HCT116 (cell line): ENCODE measurements around the gene GJD3. TPM values are rescaled to one million over a fixed set of nuclear protein-coding genes. Genes with fewer than 3 reads are reported as not detected.
A peak's percentile ranks its signal among the peaks of the same experiment; 100 is the strongest.

ENCODE experiments used
- ATAC-seq: fragments of 200-7000 bp; cut with Tn5 transposase; 2 replicates; pipeline ENCODE4 v1.9.1; 2020; ENCODE audit warnings: mild to moderate bottlenecking, moderate library complexity
- BruUV-seq: library from RNA; stranded (reverse); fragments of 400-500 nt; replicated peaks from 2 replicates; lab custom pipeline; 2021; lab: Mats Ljungman, UMichigan
- CTCF ChIA-PET: fragments of 300-600 bp; sonication (Branson Sonifier 250); formaldehyde crosslinking; loops from one replicate; lab custom pipeline; 2021; ENCODE audit warnings: antibody characterized with exemption; lab: Charles Lee
- POLR2A ChIA-PET: fragments of 300-600, 350-600 bp; sonication (Branson Sonifier 250); formaldehyde crosslinking; loops from one replicate; lab custom pipeline; 2021; ENCODE audit warnings: antibody characterized with exemption; lab: Charles Lee
- RAD21 ChIA-PET, 2 experiments: fragments of 300-600 bp; sonication (Branson Sonifier 250); formaldehyde crosslinking; loops; one replicate each; lab custom pipeline; 2023; ENCODE audit warnings: low total read pairs in 2 of 2; ENCODE audit not compliant: uncharacterized antibody in 2 of 2, unreplicated experiment in 2 of 2, low non-redundant PET in 1 of 2; lab: Charles Lee
- DNase-seq: peaks from one replicate; pipeline ENCODE4 v3.0.0-alpha.2; 2010; ENCODE audit warnings: low read depth, low spot score
- H2AFZ ChIP-seq: fragments of 200-600 bp; shearing (Covaris generic), sonication (generic); 2 replicates; pipeline ENCODE4 v1.6.1; 2017; ENCODE audit warnings: low read depth, mixed run types, mixed read lengths, antibody characterized with exemption, low read length; ENCODE audit not compliant: poor library complexity, severe bottlenecking
- H3K27ac ChIP-seq: 2 replicates; pipeline ENCODE4 v1.5.1; 2012; ENCODE audit warnings: low read depth, low read length
- H3K27me3 ChIP-seq: fragments of 200-600 bp; sonication (generic); 2 replicates; pipeline ENCODE4 v1.6.1; 2016; ENCODE audit warnings: mixed run types, low read length, mixed read lengths; ENCODE audit not compliant: insufficient read depth
- H3K36me3 ChIP-seq, 2 experiments: fragments of 200-500 bp in 1 of 2; fragments of 200-600 bp in 1 of 2; sonication (Bioruptor generic) in 1 of 2; sonication (generic) in 1 of 2; 2 replicates each; pipeline versions ENCODE4 v1.5.1 to v1.6.1; 2014 to 2016; ENCODE audit warnings: low read length in 2 of 2, inconsistent platforms in 1 of 2, mixed read lengths in 1 of 2, mixed run types in 1 of 2; ENCODE audit not compliant: insufficient read depth in 2 of 2, control insufficient read depth in 1 of 2
- H3K4me1 ChIP-seq, 2 experiments: fragments of 200-600 bp in 1 of 2; sonication (generic) in 1 of 2; 2 replicates each; pipeline versions ENCODE4 v1.5.1 to v1.6.1; 2012 to 2017; ENCODE audit warnings: low read length in 2 of 2, inconsistent platforms in 1 of 2, mild to moderate bottlenecking in 1 of 2, mixed read lengths in 1 of 2, mixed run types in 1 of 2, moderate library complexity in 1 of 2; ENCODE audit not compliant: insufficient read depth in 2 of 2, control insufficient read depth in 1 of 2
- H3K4me2 ChIP-seq: fragments of 200-600 bp; sonication (generic); 2 replicates; pipeline ENCODE4 v1.6.1; 2017; ENCODE audit warnings: mixed run types, low read length, mixed read lengths
- H3K4me3 ChIP-seq, 2 experiments: fragments of 200-600 bp in 1 of 2; sonication (generic) in 1 of 2; replicated peaks in 1 of 2; 2 replicates each; pipeline ENCODE4 v1.5.1; 2011 to 2016; ENCODE audit warnings: low read length in 2 of 2, control low read depth in 1 of 2, low read depth in 1 of 2, mild to moderate bottlenecking in 1 of 2, mixed read lengths in 1 of 2, mixed run types in 1 of 2
- H3K79me2 ChIP-seq: fragments of 200-600 bp; sonication (generic); 2 replicates; pipeline ENCODE4 v1.6.1; 2017; ENCODE audit warnings: mild to moderate bottlenecking, mixed run types, low read length, moderate library complexity, mixed read lengths; ENCODE audit not compliant: insufficient read depth
- H3K9ac ChIP-seq: fragments of 200-600 bp; sonication (generic); 2 replicates; pipeline ENCODE4 v1.6.1; 2016; ENCODE audit warnings: low read length, mixed read lengths
- H3K9me2 ChIP-seq: fragments of 200-600 bp; sonication (generic), shearing (Covaris generic); 2 replicates; pipeline ENCODE4 v1.6.1; 2017; ENCODE audit warnings: mixed run types, mild to moderate bottlenecking, moderate library complexity; ENCODE audit not compliant: insufficient read depth
- H3K9me3 ChIP-seq, 2 experiments: fragments of 200-500 bp in 1 of 2; fragments of 200-600 bp in 1 of 2; sonication (Bioruptor generic) in 1 of 2; sonication (generic) in 1 of 2; 2 replicates each; pipeline ENCODE4 v1.6.1; 2014 to 2017; ENCODE audit warnings: low read length in 2 of 2, mixed read lengths in 2 of 2, inconsistent platforms in 1 of 2, low read depth in 1 of 2, mild to moderate bottlenecking in 1 of 2, mixed run types in 1 of 2, moderate library complexity in 1 of 2; ENCODE audit not compliant: control insufficient read depth in 1 of 2, insufficient read depth in 1 of 2
- H4K20me1 ChIP-seq: fragments of 200-600 bp; sonication (generic), shearing (Covaris generic); 2 replicates; pipeline ENCODE4 v1.6.1; 2017; ENCODE audit warnings: mixed run types, mild to moderate bottlenecking, moderate library complexity; ENCODE audit not compliant: insufficient read depth
- EGR1 ChIP-seq: IDR thresholded peaks from 2 replicates; pipeline ENCODE4 v1.6.1; 2012; ENCODE audit warnings: low read depth
- EZH2 ChIP-seq: fragments of 200-600 bp; sonication (generic); IDR thresholded peaks from 2 replicates; pipeline ENCODE4 v1.6.1; 2017; ENCODE audit warnings: antibody characterized with exemption, mixed run types
- POLR2A ChIP-seq: IDR thresholded peaks from 2 replicates; pipeline ENCODE4 v1.7.0; 2011; ENCODE audit warnings: borderline replicate concordance; ENCODE audit not compliant: insufficient read depth, insufficient read length; ENCODE audit errors: extremely low read depth
- POLR2AphosphoS5 ChIP-seq: IDR thresholded peaks from 2 replicates; pipeline ENCODE4 v1.6.1; 2011; ENCODE audit warnings: mild to moderate bottlenecking, low read depth, low read length, moderate library complexity
- SP1 ChIP-seq: IDR thresholded peaks from 2 replicates; pipeline ENCODE4 v1.6.1; 2012; ENCODE audit warnings: low read depth
- SRF ChIP-seq: IDR thresholded peaks from 2 replicates; pipeline ENCODE4 v1.6.1; 2012; ENCODE audit warnings: low read depth
- TCF7L2 ChIP-seq: IDR thresholded peaks from 2 replicates; pipeline ENCODE4 v1.7.0; 2011; ENCODE audit warnings: borderline replicate concordance, inconsistent platforms; ENCODE audit not compliant: insufficient read depth, insufficient read length; ENCODE audit errors: extremely low read depth
- YY1 ChIP-seq: IDR thresholded peaks from 2 replicates; pipeline ENCODE4 v1.6.1; 2011; ENCODE audit warnings: low read length, low read depth, moderate library complexity, mild to moderate bottlenecking; ENCODE audit not compliant: insufficient replicate concordance; ENCODE audit errors: extremely low read depth
- intact Hi-C: fragments of 100-400 bp; cut with micrococcal nuclease; formaldehyde crosslinking; loops from 2 replicates; pipeline ENCODE4 v1.10.0; 2022
- total RNA-seq: library from RNA; stranded (reverse); gene quantifications from one replicate; pipeline ENCODE4 v1.2.1, GENCODE V29; 2021; ENCODE audit not compliant: unreplicated experiment
- TF ChIP-seq, protein P1 (sequence below): IDR thresholded peaks from 2 replicates; pipeline ENCODE4 v1.6.1; 2012
- TF ChIP-seq, protein P2 (sequence below): IDR thresholded peaks from 2 replicates; pipeline ENCODE4 v1.6.1; 2012

Gene GJD3
- total RNA-seq, 1 experiment from 2014 or later = not detected

DNA sequence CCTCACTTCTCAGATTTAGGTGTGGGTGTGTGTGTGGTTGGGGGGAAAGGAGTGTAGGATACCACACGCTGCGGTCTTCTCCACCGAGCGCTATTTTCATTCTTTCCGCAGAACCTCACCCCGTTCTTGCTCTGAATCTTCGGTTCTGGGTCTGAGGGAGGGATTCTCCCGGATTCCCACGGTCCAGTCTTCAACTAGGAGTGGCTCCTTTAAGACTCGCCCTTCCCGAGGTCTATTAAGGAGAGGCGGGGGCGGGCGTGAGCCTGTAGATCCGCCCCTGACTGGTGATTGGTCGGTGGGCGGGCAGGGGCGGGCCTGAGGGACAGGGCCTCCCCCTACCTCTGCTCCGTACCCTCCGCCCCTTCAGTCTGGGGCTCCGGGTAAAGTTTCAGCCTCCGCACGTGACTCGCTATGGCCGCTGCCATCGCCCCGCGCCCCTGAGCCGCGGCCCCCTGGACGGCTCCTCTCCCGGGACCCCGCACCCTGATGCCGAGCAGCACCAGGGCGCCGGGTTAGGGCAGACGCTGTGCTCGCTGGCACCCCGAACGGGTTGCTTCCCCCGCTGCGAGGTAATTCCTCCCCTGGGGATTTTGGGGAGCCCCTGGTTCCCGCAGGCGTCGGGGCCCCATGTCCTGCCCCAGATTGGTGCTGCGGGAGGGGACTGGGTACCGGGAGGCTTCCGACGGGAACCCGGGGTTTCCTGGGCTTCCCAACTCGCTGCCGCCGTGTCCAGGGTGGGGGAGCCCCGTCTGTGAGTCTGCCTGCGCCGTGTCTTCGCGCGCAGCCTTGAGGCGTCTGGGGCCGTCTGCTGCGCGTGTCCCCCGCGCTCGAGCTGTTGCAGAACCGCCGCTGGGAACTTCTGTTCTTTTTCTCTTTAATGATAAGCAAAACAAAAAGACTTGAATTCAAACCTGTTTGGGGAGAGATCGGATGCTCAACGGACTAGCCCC is 46.4 kb downstream of the GJD3 start:
- ATAC-seq (peak; percentile 81), DNase-seq (peak; percentile 88)
- H3K4me2 ChIP-seq = peak overlapping the region; percentile 95
- H3K9ac ChIP-seq = peak overlapping the region; percentile 99
- H3K79me2 ChIP-seq = peaks cover 51% of the 10 kb centered on the region
- H3K4me1 ChIP-seq = peaks cover 68 to 90% of the 10 kb centered on the region in 2 experiments
- H3K36me3 ChIP-seq = no peaks in the 10 kb centered on the region
- CTCF ChIA-PET = interaction anchor here (0.7 to 2.0 kb wide), 5 partner anchors 10 to 202 kb away, joined by 3 to 19 read pairs (median 4); partner anchors contain the start of gene RARA
- intact Hi-C loops = loop anchor here (2.0 kb wide), 1 partner anchor 23 kb away; no protein-coding TSS in a partner anchor
- H3K27ac ChIP-seq = peak overlapping the region; percentile 91
- H4K20me1 ChIP-seq = no peaks in the 10 kb centered on the region
- RAD21 ChIA-PET = no interaction called here
- H2AFZ ChIP-seq = no peak overlapping the region
- H3K9me2 ChIP-seq = no peaks in the 10 kb centered on the region
- BruUV-seq = TSS peak; percentile 60
- no peaks in the 10 kb centered on the region for H3K9me3 ChIP-seq
- H3K4me3 ChIP-seq = peak overlapping the region; percentile 94 to 95
- TF ChIP-seq EGR1 (peak; percentile 94), YY1 (peak; percentile 79), TCF7L2 (no peak), POLR2A (no peak), SRF (no peak), SP1 (peak; percentile 78), POLR2AphosphoS5 (peak; percentile 71), EZH2 (no peak)
- TF ChIP-seq, protein P1, sequence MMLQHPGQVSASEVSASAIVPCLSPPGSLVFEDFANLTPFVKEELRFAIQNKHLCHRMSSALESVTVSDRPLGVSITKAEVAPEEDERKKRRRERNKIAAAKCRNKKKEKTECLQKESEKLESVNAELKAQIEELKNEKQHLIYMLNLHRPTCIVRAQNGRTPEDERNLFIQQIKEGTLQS = no peak
- TF ChIP-seq, protein P2, sequence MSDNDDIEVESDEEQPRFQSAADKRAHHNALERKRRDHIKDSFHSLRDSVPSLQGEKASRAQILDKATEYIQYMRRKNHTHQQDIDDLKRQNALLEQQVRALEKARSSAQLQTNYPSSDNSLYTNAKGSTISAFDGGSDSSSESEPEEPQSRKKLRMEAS = peak; percentile 91
- POLR2A ChIA-PET = interaction anchor here (0.7 to 2.0 kb wide), 2 partner anchors 9 to 23 kb away, joined by 3 to 8 read pairs; no protein-coding TSS in a partner anchor
- H3K27me3 ChIP-seq = no peaks in the 10 kb centered on the region
